Activated CD8-positive, alpha-beta memory T cell treated with anti-CD3 and anti-CD28 coated beads, Interleukin-2, amount 50 U/mL, for 24 hours (primary cell): ENCODE results near the gene QRFPR.
"Not testable (repeated sequence)": the region's sequence is repeated elsewhere in the genome, so short reads cannot be mapped to it uniquely, and the experiment has no call there.

Source experiments
- DNase-seq: peaks from one replicate; pipeline ENCODE4 v3.0.0-alpha.2; 2020; ENCODE audit errors: extremely low read depth

Gene QRFPR

DNA sequence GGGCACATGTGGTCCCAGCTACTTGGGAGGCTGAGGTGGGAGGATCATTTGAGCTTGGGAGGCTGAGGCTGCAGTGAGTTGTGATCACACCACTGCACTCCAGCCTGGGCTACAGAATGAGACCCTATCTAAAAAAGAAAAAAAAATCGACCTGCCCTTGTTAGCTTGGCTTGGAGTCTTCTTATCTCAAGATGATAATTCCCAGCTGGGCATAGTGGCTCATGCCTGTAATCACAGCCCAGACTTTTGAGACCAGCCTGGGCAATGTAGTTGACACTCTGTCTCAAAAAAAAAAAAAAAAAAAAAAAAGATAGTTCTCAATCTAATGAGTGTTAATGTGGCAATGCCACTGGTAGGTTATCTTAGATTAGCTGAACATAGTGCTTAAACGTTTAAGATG, 41.0 kb downstream of the QRFPR start:
- no peak for DNase-seq

DNA sequence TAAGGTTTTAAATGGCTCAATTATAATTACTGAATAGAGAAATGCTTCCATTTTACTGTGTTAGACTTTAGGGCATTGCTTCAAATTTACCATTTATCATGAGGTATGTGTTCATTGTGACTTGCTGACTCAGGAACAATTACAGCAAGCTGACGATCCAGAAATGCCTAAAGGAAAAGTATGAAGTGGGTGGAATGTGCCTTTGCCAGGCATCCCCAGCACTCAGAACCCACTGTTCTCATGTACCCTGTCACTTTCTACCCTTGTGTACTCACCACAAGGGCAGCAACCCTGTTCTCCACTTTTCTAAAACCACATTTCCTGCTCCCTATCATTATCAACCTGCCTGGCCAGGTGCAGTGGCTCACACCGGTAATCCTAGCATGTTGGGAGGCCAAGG, 41.5 kb downstream of the QRFPR start:
- DNase-seq, result no peak

DNA sequence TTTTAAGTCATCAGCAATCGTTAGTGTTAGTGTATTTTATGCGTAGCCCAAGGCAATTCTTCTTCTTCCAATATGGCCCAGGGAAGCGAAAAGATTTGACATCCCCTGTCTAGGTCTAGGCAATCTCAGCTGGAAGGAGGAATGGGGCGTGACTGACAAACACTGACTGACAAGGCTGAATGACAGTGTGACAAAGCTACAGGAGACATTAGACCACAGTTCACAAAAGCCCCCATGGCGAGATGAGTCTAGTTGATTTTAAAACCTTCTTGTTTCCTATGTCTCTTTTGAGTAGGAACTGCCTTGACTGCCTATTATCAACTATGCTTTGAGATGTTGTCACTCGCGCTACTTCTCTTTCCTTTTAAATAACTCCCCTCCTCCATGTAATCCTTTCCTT, 42.3 kb downstream of the QRFPR start:
- no peak for DNase-seq

DNA sequence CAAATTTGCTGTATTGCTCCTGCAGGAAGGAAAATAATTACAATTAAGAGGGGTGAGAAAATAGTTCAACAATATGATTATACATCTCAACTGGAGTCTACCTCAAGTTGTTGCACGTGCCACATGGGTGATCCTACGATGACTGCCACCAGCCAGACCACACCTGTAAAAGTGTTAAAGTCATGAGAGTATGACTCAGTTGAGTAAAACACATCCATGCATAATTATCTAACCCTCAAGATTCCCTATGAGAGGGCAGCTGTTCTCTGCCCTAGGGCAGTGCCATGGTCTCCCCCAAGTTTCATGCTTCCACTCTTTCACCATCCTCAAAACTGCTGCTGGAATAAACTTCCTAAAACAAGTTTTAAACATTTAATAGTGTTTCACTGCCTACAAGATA, 44.1 kb downstream of the QRFPR start:
- DNase-seq, result no peak

DNA sequence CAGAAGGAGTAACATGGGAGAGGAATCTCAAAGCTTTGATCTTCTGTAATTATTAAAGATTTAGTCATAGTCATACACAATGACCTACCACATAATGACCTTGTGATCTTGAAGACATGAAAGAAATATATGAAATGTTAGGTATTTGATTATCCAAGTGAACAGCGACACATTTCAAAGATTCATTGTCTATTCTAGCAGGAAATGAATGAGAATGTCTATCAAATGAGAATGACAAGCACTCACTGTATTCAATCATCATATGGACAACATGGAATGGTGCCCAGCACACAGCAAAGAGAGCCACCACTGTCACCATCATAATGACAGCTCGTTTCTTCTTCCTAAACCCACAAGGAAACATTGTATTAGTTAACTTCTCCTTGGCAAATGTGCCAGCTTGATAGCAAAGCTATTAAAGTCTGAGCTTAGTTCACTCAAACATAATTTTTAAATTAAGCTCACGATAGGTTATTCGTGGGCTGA, 50.6 kb downstream of the QRFPR start:
- DNase-seq, result no peak

DNA sequence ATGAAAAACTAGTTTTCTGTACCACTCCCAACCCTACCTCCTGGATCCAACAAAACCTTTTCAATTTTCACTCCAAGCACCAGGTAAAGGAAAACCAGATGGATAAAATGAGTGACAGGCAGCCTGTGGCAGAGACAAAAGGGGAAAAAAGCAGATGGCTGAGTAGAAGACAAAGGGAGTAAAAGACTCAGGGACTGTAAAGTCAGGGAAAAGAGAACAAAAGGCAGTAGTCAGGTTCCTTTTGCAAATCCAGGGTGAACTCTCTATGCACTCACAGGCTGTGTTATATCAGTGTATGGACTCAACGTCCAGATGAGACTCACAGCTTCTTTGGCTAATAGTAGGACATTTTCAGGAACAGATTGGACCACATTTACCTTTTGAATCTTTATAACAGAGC, 54.2 kb downstream of the QRFPR start:
- no peak for DNase-seq

DNA sequence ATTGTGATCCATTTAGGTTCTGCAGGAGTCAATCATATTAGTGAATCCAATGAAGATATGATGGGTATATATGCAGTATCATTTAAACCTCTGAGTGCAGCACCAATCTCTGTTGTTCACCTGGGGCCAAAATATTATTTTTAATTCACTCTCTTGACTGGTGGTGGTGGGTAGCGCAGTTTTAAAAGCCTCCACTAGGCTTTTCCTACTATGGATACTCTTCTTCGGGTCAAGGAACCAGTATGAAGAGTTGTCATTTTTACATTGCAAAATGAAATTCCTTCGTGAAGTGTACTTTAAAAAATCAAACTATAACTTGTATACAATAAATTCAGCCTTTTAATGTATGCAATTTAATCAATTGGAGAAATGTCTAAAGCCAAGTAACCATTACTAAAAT, 56.5 kb downstream of the QRFPR start:
- DNase-seq, result no peak

DNA sequence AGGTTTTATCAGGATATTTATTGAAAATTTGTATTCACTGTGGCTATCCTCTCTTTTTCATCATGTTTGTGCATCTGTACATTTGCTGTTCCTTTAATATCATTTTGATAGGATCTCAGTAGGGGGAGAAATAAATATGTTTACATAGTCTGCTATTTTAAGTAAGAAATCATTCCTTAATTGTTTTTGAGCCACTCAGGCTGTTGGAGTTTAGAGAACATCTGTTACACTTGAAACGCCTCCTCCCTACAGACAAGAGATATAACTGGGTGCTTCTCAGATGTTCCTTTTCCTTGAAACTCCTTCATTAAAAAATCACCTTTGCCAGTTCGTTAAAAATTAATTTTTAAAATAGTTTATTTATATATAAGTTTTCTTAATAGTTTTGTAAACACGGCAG, 59.4 kb downstream of the QRFPR start:
- DNase-seq, result no peak

DNA sequence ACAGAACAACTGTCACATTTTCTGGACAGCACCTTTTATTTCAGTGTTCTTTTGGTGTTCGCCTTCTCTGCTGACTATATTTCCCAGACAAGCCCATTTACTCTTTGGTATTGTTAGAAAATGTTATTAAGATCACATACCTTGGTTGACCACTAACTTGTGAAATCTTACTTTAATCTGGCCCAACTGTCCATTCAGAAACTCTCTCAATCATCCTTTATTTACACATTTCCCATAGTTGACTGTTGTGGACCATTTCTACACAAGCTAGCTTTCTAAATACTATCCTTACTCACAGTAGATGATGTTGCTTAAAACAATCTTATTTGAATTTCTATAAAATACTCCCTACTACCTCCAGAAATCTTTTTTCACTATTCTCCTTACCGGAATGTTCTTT, 64.7 kb downstream of the QRFPR start:
- no peak for DNase-seq

DNA sequence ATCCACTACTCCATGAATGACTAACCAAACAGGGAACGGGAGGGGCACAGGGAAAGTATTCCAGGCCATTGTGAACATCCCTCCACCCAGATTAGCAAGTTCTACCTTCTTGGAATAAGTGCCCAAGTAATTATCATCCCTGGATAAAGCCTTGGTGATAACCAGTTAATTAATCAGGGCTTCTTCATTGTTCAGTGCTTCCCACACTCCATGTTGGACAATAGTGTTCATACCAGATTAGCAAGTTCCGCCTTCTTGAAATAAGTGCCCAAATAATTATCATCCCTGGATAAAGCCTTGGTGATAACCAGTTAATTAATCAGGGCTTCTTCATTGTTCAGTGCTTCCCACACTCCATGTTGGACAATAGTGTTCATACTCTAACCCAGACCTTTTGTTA, 67.4 kb downstream of the QRFPR start:
- not testable (repeated sequence) for DNase-seq

DNA sequence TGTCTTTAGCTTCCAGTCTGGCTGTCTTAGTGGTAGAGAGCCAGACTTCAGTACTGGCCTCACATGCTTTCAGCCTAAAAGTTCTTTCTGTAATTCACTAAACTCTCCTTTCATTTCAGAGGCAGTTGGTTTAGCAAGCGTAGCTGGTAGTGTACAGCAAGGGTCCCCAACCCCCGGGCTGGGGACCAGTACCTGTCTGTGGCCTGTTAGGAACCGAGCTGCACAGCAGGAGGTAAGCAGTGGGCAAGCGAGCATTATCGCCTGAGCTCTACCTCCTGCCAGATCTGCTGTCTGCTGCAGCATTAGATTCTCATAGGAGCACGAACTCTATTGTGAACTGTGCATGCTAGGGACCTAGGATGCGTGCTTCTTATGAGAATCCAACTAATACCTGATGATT, 72.0 kb downstream of the QRFPR start:
- DNase-seq, result no peak

DNA sequence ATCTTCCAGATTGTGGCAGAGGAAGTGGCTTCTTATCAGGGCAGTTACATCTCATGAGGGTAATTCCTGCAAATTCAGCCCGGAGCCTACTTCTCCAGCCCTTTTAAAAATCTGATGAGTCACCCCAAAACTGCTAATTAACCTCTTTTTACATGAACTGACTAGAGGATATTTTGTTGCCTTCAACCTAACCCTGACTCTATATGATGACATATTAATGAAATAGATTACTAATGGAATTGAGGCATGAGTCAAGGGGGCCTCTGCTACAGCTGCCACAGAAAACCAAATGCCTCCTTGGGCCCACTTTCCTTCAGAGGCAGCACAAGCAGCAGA, 72.5 kb downstream of the QRFPR start:
- DNase-seq, result no peak

DNA sequence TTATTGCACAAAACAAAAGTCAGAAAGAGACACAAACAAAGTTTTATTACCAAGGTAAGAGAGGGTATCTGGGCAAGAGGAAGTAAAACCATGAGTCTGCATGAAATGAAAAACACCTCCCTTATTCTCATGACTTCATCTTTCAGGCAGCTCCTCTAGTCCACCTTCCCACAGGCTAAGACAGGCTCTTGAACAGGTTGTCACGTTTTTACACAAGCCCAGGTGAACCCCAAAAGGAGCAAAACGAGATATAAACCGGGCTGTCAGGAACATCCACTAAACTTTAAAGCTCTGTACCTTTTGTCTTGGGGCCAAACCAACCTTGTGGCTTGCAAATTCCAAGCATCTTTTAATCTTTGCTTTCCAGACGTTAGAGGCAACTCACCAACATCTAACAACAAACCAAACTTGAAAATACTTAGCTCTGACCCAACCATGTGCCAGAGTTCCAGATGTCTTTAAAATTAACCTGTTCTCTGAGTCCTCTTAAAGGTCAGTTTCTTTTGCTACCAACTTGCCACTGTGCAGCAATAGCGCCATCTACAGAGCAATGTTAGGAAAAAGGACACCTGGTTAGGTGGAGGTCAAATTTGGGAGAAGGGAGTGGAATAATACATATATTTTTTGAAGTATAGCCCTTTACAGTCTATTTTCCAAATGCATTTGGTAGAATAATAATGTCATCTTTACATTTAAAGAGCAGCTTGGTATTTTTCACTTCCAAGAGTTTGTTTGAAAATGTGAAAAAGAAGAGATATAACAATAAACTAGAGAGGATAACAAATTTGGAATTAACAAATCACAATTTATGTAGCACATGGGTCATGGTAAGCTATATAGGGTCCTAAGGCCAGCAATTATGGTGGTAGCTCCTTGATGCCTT, 73.1 kb downstream of the QRFPR start:
- DNase-seq, result no peak

DNA sequence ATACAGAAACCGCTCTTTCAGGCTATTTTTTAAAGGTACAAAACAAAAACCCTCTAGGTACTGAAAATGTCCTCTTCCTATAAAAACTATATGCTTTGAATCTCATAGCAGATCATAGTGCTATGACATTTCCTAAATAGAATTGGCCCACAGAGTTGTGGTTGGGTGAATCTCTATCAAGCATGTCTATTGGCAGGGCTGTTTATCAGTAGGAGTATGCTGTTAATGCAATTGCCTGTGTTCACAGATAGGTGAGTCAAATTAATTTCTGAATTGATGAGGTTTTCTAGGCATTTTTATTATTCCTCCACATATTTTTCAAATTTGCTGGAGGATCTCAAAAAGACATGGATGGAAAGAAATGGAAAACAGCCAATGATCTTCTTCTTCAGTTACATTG, 73.9 kb downstream of the QRFPR start:
- no peak for DNase-seq

DNA sequence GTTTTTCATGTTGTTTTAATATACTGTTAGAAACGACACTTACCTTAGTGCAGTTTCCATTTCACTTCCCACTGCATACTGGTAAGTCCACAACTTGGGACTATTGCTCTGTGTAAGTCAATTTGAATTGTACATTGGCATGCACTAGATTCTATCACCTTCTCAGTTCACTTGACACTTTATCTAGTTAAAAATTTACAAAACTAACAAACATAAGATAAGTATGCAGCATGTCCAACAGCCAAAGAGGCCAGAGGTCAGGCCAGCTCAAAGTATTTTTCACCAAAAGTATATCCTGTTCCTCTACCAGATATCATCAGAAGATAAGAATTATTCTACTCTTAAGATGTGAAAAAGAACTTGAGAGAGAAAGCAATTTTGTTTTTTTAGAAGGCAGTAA, 75.9 kb downstream of the QRFPR start:
- no peak for DNase-seq

DNA sequence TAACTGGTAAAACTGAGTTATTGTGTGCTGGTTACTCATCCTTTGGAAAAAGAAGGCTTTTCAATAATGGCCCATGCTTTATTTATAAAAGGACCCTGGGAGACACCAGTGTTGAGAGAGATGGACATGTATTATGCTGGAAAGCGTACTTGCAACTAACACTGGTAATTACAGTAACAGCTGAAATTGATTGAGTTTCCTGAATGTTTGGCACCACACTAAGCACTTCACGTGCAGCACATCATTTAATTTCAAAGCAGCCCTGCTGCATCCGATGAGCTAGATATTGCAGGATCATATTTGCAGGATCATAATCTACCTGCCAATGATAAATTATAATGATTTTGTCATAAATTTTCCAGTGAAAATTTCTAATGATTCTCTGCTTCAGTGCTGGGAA, 81.5 kb downstream of the QRFPR start:
- DNase-seq, result no peak

DNA sequence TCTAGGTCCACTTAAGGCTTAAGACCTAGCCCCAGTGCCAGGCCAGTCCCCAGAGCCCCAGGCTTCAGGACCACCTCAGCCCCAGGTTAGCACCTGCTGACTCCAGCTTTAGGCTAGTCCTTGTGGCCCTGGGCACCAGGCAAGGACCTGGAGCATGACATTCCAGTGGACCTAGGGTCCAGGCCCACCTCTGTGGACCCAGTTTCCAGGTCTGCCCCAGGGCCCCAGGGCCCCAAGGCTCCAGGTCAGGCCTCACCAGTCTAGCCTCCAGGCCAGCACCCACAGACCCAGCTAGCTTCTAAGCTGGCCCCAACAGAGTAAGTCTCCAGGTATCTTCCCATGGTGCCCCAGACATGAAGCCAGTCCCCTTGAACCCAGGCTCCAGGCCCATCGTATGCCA, 97.5 kb downstream of the QRFPR start:
- no peak for DNase-seq

DNA sequence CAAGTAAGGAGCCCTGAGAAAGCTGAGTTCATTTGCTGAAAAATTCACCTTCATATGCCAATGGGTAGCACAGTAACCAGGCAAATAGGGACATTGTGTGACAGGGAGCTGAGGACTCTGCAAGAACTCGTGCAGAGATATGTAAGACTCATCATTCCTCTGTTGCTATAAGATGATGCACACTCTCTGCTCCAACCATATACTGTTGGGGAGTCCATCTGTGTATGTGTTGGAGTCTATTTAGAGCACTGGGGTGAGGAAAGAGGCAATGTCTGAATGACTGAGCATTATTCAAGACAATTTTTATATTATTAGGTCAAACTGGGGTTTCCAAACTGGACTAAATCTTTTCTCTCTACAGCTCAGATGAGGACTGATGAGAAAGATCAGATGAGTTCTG, 100.4 kb downstream of the QRFPR start:
- no peak for DNase-seq

DNA sequence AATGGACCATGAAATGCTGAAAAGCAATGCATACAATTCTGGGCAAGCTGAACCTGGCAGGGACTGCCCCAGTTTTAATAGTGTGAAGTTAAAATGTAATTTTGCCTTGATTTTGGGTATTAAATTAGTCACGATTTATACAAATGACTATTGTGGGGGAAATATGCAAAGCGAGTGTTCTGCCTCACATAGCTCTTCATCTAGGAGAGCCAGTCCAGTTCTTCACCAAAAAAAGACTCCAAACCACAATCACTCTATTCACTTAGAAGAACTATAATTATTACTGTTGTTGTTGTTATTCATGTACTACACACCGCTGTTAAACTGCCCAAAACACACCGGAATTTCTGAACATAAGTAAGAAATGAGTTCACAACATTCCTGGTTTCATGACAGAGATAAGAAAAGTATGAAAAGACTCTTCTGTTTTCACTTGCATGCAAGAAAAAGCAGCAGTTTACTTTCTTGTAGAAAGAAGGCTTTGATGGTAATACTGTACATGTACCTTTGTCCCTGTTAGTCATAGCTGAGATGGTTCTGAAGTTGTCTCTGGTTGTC, 101.9 kb downstream of the QRFPR start:
- DNase-seq, result no peak
